ENCODE results near the gene EFEMP2. TPM values are rescaled to one million over a fixed set of nuclear protein-coding genes. Genes with fewer than 3 reads are reported as not detected.
"Not testable (repeated sequence)": the region's sequence is repeated elsewhere in the genome, so short reads cannot be mapped to it uniquely, and the experiment has no call there.

Gene EFEMP2
- total RNA-seq, 1 donor from 2014 or later: 87.7 TPM

DNA sequence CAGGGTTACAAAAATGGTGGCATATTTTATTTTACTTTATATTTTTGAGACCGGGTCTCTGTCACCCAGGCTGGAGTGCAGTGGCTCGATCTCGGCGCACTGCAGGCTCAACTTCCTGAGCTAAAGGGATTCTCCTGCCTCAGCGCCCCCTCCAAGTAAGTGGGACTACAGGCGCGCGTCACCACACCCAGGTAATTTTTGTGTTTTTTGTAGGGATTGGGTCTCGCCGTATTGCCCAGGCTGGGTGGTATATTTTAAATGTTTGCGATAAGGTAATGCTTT lies 28.2 kb upstream of the EFEMP2 start:
- DNase-seq (ENCODE audit: low spot score): no peak

DNA sequence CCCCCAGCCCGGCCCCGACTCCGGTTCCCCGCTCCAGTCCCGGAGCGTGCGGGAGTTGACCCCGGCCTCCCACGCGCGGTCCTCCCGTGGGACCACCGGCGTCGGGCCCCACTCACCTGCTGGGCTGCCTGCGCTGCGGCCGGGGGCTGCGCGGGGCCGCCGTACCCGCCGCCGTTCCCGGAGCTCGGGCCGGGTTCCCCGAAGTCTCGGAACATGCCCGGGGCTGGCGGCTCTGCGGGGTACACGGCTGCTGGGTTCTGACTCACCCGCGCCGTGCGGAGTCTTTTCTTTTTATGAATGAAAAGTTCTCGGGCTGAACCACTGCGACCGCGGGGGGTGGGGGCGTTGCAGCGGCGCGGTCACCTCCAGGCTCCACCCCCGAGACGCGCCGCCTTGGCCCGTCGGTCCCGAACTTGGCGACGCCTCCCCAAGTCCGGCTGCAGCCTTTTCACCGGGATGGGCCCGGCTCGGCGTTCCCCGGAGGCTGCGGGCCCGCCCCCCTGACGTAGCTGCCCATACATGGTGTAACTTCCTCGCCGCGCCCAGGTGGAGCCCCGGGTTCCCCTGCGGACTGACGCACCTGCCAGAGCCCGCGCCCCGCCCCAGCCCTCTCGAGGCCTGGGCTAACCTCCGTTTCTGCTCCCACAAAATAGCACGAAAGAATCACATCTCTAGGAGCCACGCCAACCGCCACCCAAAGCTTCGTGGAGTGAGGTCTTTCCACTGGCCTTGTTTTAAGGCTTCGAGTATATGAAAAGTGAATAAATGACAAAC lies 27.7 kb upstream of the EFEMP2 start, which contains the start of gene FOSL1:
FOSL1 (minus strand) TSS at position 264 of the 774 bp plus-strand sequence; CDS start at position 215, 49 bp downstream.
- peak; percentile 97 for DNase-seq (ENCODE audit: low spot score)

DNA sequence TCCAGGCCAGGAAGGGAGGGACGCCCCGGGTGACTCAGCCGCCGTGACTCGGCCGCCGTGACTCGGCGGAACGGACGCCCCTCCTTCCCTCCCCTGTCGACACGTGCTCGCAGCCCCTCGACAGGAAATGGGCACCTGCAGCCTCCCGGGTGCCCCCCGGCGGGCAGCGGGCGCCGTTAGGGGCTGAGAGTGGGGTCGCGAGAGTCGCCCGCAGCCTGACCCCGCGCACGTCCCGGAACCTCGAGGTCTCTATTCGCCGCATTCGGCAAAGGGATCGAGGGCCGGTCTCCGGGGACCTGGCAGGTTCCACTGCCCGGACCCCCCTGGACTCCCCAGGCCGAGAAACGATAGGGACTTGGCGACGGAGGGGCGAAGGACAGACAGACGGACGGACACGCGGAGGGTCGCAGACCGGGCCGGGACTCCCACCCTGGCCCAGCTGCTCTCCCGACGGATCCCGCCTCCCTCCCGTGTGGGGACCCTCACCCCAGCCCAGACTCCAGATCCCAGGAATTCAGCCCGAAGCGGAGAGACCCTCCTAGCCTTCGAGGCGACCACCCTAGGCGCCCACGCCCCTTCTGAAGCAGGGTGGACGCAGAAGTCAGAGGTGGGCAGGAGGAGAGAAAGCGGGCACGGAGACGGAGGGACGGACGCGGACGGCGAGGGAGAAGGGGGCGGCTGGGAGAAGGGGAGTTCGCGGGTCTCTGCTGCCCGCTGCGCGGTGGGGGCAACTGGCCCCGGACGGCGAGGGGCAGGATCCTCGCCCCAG lies 26.9 kb upstream of the EFEMP2 start:
- DNase-seq (ENCODE audit: low spot score): peak; percentile 97

- no peak for DNase-seq (ENCODE audit: low spot score)
These were observed 26.2 kb upstream of the EFEMP2 start for GRCh38 chr11:65898656-65899355.

- no peak for DNase-seq (ENCODE audit: low spot score)
These were observed 24.4 kb upstream of the EFEMP2 start for GRCh38 chr11:65897020-65897471.

GRCh38 chr11:65896034-65896999 lies 23.7 kb upstream of the EFEMP2 start:
- no peak for DNase-seq (ENCODE audit: low spot score)

GRCh38 chr11:65895482-65895981 lies 22.9 kb upstream of the EFEMP2 start:
- DNase-seq (ENCODE audit: low spot score): no peak

- no peak for DNase-seq (ENCODE audit: low spot score)
These were observed 21.5 kb upstream of the EFEMP2 start for GRCh38 chr11:65894034-65894591.

GRCh38 chr11:65892661-65893317 lies 20.2 kb upstream of the EFEMP2 start:
- DNase-seq (ENCODE audit: low spot score): no peak

DNA sequence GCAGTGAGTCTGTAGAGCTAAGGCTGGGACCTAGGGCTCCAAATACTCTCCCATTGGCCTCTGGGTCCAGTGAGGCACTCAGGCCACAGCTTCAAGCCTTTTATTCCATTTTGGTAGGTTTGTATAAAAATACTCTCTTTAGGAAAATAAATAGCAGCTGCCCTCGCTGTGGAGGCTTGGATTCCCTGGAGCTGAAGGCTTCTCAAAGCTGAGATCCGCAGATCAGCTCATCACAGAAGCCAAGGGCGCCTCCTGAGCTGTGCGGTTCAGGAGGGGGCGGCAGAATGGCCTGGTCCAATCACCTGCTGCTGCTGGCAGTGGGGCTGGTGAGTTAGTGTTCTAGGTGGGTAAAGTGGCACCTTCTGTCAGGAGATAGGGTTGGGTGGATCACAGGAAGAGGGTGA lies 19.5 kb upstream of the EFEMP2 start:
- DNase-seq (ENCODE audit: low spot score): not testable (repeated sequence)

DNA sequence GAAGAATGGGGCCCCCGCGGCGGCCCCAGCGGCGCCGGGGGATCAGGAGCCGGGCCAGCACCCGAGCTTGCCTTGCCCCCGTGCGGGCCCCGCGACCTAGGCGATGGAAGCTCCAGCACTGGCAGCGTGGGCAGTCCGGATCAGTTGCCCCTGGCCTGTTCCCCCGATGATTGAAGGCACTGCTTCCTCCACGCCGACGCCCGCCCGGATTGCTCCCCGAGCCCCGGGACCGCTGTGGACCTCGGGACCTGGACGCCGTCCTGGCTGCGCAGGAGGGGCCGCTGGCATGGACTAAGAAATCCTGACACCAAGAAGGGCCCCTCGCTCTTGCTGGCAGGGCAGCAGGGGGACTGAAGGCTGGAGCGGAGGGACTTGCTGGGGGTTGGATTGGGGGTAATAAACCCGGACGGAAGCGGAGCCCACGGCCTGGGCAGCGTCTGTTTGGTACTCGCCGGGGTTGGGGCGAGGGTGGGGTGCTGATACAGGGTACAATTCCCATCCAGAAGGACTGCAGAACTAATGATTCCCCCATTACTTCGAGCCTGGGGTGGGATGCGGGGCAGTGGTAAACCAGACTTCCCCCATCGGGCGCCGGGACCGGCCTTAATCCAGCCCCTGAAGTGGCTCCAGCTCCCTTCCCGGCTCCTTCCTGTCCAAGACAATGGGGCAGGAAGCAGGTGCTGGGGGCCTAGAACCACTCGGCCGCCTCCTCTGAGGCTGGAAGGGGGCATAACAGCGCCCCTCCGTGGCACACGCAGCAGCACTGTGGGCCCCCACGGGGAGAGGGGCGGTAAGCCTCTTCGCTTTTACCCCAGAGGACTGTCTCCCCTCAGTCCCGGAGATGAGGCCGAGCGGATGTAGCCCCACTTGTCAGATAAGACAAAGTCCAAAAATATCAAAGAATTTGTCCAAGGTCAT lies 18.9 kb upstream of the EFEMP2 start:
- no peak for DNase-seq (ENCODE audit: low spot score)

DNA sequence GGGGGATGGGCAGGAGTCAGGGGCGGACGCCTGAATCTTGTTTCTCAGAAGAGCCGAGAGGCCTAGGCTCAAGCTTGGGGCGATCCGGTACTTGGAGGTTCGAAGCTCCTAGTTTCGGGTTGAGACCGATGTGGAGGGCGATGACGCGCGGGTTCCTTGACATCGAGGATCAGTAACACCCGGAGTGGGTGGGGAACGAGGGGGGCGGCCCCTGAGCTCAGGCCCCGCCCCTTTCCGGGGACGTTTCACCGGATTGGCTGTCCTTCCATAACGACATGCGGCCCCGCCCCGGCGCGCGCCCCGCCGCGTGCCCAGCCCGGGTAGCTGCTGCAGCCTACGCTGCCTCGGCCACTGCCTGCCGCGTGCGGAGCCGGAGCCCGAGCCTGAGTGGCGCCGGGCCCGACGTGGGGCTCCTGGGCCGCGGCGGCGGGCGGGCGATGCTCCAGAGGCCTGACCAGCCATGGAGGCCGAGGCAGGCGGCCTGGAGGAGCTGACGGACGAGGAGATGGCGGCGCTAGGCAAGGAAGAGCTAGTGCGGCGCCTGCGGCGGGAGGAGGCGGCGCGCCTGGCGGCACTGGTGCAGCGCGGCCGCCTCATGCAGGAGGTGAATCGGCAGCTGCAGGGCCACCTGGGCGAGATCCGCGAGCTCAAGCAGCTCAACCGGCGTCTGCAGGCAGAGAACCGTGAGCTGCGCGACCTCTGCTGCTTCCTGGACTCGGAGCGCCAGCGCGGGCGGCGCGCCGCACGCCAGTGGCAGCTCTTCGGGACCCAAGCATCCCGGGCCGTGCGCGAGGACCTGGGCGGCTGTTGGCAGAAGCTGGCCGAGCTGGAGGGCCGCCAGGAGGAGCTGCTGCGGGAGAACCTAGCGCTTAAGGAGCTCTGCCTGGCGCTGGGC lies 18.0 kb upstream of the EFEMP2 start, which contains the start of gene CCDC85B:
CCDC85B (plus strand) TSS at position 350 of the 895 bp plus-strand sequence; CDS start at position 461, 111 bp downstream.
- DNase-seq (ENCODE audit: low spot score): peak; percentile 100

GRCh38 chr11:65888163-65888814 lies 15.7 kb upstream of the EFEMP2 start, which contains the start of gene FIBP:
TSS of gene FIBP (minus strand) at chr11:65888471. CDS start at chr11:65888418, 53 bp downstream.
- peak; percentile 99 for DNase-seq (ENCODE audit: low spot score)

DNA sequence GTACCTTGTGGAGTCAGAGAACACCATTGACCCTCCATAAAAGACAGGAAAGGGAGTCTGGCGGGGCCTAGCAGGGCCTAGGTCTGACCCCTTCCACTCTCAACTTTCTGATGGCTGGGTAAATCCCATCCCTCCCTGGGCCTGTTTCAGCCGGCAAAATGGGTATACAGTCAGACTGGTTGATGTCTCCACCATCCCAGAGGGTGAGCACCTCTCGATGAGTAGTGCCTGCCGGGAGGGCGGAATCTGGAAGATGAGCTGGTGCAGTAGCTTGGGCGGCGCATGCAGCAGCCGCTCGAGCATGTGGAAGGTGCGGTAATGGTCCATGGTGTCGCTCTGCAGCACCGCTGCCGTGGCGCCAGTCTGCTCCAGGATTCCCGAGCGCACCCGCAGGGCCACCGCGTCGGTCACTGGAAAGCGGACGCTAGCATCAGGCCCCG lies 15.1 kb upstream of the EFEMP2 start:
- DNase-seq (ENCODE audit: low spot score): no peak

GRCh38 chr11:65886826-65887722 lies 14.5 kb upstream of the EFEMP2 start:
- no peak for DNase-seq (ENCODE audit: low spot score)
